Body of pancreas (tissue), 4 donors: ENCODE measurements around the gene IFNK.

ENCODE experiments used
- POLR2A ChIP-seq, 3 donors: fragments of 450-650 bp; IDR thresholded peaks; one replicate each; pipeline ENCODE4 v1.6.1; 2016; ENCODE audit warnings: antibody characterized with exemption in 3 of 3, mild to moderate bottlenecking in 2 of 3
- TF ChIP-seq, protein P1 (sequence below), 7 experiments: fragments of 450-650 bp in 4 of 7; fragments of 200-600 bp in 3 of 7; sonication (generic) in 3 of 7; IDR thresholded peaks; one replicate each; pipeline ENCODE4 v1.5.1; 2016 to 2019; ENCODE audit warnings: antibody characterized with exemption in 7 of 7

DNA sequence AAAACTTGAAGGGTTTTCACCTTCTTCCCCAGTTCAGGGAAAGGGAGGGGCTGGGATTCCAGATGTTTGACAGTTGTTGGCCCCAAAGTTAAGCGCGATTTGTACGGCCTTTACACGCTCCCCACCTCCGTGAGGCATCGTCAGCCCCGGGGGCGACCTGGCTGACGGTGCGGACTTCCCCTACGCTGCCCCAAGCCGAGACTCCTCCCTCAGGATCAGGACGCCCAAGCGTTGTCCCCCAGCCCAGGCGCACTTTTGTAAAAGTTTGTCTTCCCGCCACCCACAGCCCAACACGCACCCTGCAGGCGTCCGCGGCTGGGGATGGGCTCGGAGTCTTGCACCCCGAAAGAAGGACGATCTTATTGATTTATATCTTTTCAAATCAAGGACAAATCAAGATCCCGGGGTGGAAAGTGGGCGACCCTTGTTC lies 4.8 kb downstream of the IFNK start:
- TF ChIP-seq, protein P1, sequence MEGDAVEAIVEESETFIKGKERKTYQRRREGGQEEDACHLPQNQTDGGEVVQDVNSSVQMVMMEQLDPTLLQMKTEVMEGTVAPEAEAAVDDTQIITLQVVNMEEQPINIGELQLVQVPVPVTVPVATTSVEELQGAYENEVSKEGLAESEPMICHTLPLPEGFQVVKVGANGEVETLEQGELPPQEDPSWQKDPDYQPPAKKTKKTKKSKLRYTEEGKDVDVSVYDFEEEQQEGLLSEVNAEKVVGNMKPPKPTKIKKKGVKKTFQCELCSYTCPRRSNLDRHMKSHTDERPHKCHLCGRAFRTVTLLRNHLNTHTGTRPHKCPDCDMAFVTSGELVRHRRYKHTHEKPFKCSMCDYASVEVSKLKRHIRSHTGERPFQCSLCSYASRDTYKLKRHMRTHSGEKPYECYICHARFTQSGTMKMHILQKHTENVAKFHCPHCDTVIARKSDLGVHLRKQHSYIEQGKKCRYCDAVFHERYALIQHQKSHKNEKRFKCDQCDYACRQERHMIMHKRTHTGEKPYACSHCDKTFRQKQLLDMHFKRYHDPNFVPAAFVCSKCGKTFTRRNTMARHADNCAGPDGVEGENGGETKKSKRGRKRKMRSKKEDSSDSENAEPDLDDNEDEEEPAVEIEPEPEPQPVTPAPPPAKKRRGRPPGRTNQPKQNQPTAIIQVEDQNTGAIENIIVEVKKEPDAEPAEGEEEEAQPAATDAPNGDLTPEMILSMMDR (IDR thresholded peaks at IDR 0.05), result peak in 1 of 7 experiments; percentile 24
- TF ChIP-seq POLR2A (IDR thresholded peaks at IDR 0.05), result peak in 2 of 3 donors; percentile 26 to 49
